Measurements from ENCODE around the gene VCAN. TPM values are rescaled to one million over a fixed set of nuclear protein-coding genes. Genes with fewer than 3 reads are reported as not detected.

VCAN gene
- total and polyA plus RNA-seq, 4 donors, result 0.97 to 15.6 (median 4.8) TPM

DNA sequence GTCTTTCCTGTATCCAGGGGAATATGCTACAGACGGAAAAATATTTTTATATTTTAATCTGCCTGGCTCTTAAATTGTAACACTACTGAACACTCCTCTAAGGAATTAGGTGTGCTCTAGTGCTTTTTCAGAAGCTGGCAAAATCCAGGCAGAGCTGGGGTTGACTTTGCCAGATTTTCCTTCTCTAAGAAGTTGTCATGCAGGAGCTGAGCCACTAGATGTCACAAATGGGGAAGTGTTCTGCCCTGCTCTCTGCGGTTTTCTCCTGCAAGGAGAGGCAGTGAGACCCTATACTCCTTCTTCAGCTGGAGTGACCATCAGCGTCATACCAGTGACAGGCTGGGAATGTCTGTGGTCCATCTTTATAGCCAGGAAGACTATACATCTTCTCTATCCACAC lies 136.6 kb downstream of the VCAN start:
- no peak overlapping the region for H3K27ac ChIP-seq (ENCODE audit: low read depth in 1 of 2, low read length in 2 of 2)
- no peak overlapping the region for H3K9ac ChIP-seq (ENCODE audit: low read depth in 1 of 2, low read length in 2 of 2)
- TF ChIP-seq NR2F2 (IDR thresholded peaks at IDR 0.05) (no peak), EGR1 (IDR thresholded peaks at IDR 0.05; ENCODE audit: low read depth in 2 of 2) (no peak), JUND (IDR thresholded peaks at IDR 0.05) (no peak), HNF4A (conservative IDR thresholded peaks at IDR 0.05) (no peak), RAD21 (IDR thresholded peaks at IDR 0.05) (peak; percentile 51 to 72)
- TF ChIP-seq, protein P1, sequence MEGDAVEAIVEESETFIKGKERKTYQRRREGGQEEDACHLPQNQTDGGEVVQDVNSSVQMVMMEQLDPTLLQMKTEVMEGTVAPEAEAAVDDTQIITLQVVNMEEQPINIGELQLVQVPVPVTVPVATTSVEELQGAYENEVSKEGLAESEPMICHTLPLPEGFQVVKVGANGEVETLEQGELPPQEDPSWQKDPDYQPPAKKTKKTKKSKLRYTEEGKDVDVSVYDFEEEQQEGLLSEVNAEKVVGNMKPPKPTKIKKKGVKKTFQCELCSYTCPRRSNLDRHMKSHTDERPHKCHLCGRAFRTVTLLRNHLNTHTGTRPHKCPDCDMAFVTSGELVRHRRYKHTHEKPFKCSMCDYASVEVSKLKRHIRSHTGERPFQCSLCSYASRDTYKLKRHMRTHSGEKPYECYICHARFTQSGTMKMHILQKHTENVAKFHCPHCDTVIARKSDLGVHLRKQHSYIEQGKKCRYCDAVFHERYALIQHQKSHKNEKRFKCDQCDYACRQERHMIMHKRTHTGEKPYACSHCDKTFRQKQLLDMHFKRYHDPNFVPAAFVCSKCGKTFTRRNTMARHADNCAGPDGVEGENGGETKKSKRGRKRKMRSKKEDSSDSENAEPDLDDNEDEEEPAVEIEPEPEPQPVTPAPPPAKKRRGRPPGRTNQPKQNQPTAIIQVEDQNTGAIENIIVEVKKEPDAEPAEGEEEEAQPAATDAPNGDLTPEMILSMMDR (IDR thresholded peaks at IDR 0.05; ENCODE audit: low read depth, low read length, missing input control), result peak; percentile 39
- TF ChIP-seq, protein P2, sequence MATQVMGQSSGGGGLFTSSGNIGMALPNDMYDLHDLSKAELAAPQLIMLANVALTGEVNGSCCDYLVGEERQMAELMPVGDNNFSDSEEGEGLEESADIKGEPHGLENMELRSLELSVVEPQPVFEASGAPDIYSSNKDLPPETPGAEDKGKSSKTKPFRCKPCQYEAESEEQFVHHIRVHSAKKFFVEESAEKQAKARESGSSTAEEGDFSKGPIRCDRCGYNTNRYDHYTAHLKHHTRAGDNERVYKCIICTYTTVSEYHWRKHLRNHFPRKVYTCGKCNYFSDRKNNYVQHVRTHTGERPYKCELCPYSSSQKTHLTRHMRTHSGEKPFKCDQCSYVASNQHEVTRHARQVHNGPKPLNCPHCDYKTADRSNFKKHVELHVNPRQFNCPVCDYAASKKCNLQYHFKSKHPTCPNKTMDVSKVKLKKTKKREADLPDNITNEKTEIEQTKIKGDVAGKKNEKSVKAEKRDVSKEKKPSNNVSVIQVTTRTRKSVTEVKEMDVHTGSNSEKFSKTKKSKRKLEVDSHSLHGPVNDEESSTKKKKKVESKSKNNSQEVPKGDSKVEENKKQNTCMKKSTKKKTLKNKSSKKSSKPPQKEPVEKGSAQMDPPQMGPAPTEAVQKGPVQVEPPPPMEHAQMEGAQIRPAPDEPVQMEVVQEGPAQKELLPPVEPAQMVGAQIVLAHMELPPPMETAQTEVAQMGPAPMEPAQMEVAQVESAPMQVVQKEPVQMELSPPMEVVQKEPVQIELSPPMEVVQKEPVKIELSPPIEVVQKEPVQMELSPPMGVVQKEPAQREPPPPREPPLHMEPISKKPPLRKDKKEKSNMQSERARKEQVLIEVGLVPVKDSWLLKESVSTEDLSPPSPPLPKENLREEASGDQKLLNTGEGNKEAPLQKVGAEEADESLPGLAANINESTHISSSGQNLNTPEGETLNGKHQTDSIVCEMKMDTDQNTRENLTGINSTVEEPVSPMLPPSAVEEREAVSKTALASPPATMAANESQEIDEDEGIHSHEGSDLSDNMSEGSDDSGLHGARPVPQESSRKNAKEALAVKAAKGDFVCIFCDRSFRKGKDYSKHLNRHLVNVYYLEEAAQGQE (IDR thresholded peaks at IDR 0.05), result no peak
- TF ChIP-seq, protein P3, sequence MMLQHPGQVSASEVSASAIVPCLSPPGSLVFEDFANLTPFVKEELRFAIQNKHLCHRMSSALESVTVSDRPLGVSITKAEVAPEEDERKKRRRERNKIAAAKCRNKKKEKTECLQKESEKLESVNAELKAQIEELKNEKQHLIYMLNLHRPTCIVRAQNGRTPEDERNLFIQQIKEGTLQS (IDR thresholded peaks at IDR 0.05), result no peak
- H3K36me3 ChIP-seq (ENCODE audit: control insufficient read depth in 4 of 4, insufficient read depth in 3 of 4, low read depth in 1 of 4, low read length in 3 of 4), result no peaks in the 10 kb centered on the region
- WGBS, result 9% methylated on average over 3 of the region's 3 CpGs
- no peaks in the 10 kb centered on the region for H3K9me3 ChIP-seq (ENCODE audit: control insufficient read depth in 4 of 4, low read length in 3 of 4)
- H3K4me3 ChIP-seq (ENCODE audit: low read depth in 1 of 3, low read length in 3 of 3), result no peak overlapping the region
- no peak for DNase-seq (ENCODE audit: low spot score)
- no peaks in the 10 kb centered on the region for H3K4me1 ChIP-seq (ENCODE audit: control insufficient read depth in 4 of 4, insufficient read depth in 4 of 4, low read length in 3 of 4)
- no peaks in the 10 kb centered on the region for H3K27me3 ChIP-seq (ENCODE audit: control insufficient read depth in 4 of 4, insufficient read depth in 4 of 4, low read length in 3 of 4)

DNA sequence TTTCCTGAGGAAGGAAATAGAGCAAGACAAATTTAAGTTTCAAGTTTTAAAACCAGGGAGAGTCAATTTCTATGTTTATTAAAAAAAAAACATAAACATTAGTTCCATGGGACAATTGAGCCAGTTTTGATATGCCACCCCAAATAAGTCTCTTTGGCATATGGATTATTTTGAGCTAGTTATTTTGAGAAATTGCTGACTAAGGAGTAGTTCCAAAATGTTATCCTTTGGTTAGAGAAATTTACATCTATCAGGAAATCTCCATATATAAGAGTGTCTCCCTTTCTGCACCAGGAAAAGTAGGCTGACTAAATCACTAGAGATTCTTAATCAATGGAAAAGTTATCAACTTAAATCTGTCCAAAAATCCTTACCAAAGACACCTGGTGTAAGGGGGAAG lies 143.3 kb downstream of the VCAN start:
- Histone ChIP-seq H3K9me3 (ENCODE audit: control insufficient read depth in 4 of 4, low read length in 3 of 4) (peaks cover 0 to 5% (median 3%) of the 10 kb centered on the region in 4 donors), H3K27me3 (ENCODE audit: control insufficient read depth in 4 of 4, insufficient read depth in 4 of 4, low read length in 3 of 4) (no peaks in the 10 kb centered on the region), H3K9ac (ENCODE audit: low read depth in 1 of 2, low read length in 2 of 2) (no peak overlapping the region), H3K4me1 (ENCODE audit: control insufficient read depth in 4 of 4, insufficient read depth in 4 of 4, low read length in 3 of 4) (no peaks in the 10 kb centered on the region), H3K36me3 (ENCODE audit: control insufficient read depth in 4 of 4, insufficient read depth in 3 of 4, low read depth in 1 of 4, low read length in 3 of 4) (no peaks in the 10 kb centered on the region), H3K27ac (ENCODE audit: low read depth in 1 of 2, low read length in 2 of 2) (no peak overlapping the region), H3K4me3 (ENCODE audit: low read depth in 1 of 3, low read length in 3 of 3) (no peak overlapping the region)
- no peak for DNase-seq (ENCODE audit: low spot score)
- TF ChIP-seq JUND (IDR thresholded peaks at IDR 0.05) (no peak), HNF4G (IDR thresholded peaks at IDR 0.05) (no peak), HNF4A (conservative IDR thresholded peaks at IDR 0.05) (no peak), FOXA1 (IDR thresholded peaks at IDR 0.05) (no peak), EGR1 (IDR thresholded peaks at IDR 0.05; ENCODE audit: low read depth in 2 of 2) (no peak)
- TF ChIP-seq, protein P3 (IDR thresholded peaks at IDR 0.05), result no peak

DNA sequence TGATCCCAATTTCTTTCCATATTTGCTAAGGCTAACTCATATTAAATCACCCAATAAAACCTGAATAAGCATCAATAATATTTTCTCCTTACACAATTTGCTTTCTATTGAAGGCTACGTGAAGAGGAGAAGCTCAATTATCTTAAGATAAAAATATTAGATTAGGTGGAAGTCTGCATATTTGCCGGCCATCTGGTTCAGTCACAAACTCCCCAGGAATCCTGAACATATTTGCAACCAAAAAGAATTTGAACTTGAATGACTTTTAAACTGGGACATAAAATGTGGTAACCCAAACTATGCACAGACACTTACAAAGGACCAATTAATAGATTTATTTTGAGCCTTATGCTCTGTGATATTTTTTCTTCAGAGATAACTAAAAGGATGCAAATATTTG lies 156.8 kb downstream of the VCAN start:
- Histone ChIP-seq H3K27ac (ENCODE audit: low read depth in 1 of 2, low read length in 2 of 2) (no peak overlapping the region), H3K4me3 (ENCODE audit: low read depth in 1 of 3, low read length in 3 of 3) (no peak overlapping the region), H3K9ac (ENCODE audit: low read depth in 1 of 2, low read length in 2 of 2) (no peak overlapping the region), H3K9me3 (ENCODE audit: control insufficient read depth in 4 of 4, low read length in 3 of 4) (no peaks in the 10 kb centered on the region), H3K4me1 (ENCODE audit: control insufficient read depth in 4 of 4, insufficient read depth in 4 of 4, low read length in 3 of 4) (no peaks in the 10 kb centered on the region), H3K36me3 (ENCODE audit: control insufficient read depth in 4 of 4, insufficient read depth in 3 of 4, low read depth in 1 of 4, low read length in 3 of 4) (no peaks in the 10 kb centered on the region), H3K27me3 (ENCODE audit: control insufficient read depth in 4 of 4, insufficient read depth in 4 of 4, low read length in 3 of 4) (no peaks in the 10 kb centered on the region)
- DNase-seq (ENCODE audit: low spot score), result no peak
- TF ChIP-seq, protein P3 (IDR thresholded peaks at IDR 0.05), result no peak
- TF ChIP-seq HNF4A (conservative IDR thresholded peaks at IDR 0.05) (no peak), YY1 (IDR thresholded peaks at IDR 0.05) (no peak), TAF1 (conservative IDR thresholded peaks at IDR 0.05) (no peak)
- TF ChIP-seq, protein P4, sequence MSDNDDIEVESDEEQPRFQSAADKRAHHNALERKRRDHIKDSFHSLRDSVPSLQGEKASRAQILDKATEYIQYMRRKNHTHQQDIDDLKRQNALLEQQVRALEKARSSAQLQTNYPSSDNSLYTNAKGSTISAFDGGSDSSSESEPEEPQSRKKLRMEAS (IDR thresholded peaks at IDR 0.05), result no peak
- TF ChIP-seq, protein P2 (IDR thresholded peaks at IDR 0.05), result no peak
- WGBS, result 64% methylated on average over 2 of the region's 2 CpGs

Data from liver (tissue), 9 donors.